Measurements from ENCODE around the gene ELFN1. TPM values are rescaled to one million over a fixed set of nuclear protein-coding genes. Genes with fewer than 3 reads are reported as not detected.

ELFN1 gene
- total RNA-seq, 1 donor from 2014 or later: under 0.01 TPM

DNA sequence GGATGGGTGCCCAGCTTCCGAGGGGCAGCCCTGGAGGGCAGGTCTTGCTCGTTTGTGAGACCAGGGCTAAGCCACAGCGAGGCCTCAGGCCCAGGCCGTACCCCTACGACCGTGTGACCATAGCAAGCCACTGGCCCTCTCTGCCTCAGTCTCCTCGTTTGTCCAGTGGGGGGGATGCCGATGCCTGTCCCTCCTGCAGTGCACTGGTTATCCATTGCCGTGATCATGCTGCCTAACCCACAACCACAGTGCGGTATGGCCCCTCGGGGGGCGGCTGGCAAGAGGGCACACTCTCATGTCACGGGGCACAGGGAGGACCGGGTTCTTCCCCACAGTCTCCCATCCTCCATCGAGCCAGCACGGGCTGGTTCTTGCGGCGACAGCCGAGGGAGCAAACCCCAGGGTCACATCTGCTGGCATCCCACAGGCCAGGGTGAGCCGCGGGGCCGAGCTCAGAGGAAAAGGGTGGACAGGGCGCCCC, 80.5 kb downstream of the ELFN1 start:
- no peak for DNase-seq (ENCODE audit: low read depth)
- FAIRE-seq: no peak
- Histone ChIP-seq H3K27me3 (ENCODE audit: control insufficient read depth, insufficient read depth, low read length) (no peaks in the 10 kb centered on the region), H3K4me3 (ENCODE audit: low read depth, low read length) (no peak overlapping the region), H3K36me3 (ENCODE audit: control insufficient read depth, insufficient read depth, low read length) (no peaks in the 10 kb centered on the region)
- TF ChIP-seq, protein P1, sequence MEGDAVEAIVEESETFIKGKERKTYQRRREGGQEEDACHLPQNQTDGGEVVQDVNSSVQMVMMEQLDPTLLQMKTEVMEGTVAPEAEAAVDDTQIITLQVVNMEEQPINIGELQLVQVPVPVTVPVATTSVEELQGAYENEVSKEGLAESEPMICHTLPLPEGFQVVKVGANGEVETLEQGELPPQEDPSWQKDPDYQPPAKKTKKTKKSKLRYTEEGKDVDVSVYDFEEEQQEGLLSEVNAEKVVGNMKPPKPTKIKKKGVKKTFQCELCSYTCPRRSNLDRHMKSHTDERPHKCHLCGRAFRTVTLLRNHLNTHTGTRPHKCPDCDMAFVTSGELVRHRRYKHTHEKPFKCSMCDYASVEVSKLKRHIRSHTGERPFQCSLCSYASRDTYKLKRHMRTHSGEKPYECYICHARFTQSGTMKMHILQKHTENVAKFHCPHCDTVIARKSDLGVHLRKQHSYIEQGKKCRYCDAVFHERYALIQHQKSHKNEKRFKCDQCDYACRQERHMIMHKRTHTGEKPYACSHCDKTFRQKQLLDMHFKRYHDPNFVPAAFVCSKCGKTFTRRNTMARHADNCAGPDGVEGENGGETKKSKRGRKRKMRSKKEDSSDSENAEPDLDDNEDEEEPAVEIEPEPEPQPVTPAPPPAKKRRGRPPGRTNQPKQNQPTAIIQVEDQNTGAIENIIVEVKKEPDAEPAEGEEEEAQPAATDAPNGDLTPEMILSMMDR (IDR thresholded peaks at IDR 0.05; ENCODE audit: insufficient read depth, low read length, severe bottlenecking): no peak

DNA sequence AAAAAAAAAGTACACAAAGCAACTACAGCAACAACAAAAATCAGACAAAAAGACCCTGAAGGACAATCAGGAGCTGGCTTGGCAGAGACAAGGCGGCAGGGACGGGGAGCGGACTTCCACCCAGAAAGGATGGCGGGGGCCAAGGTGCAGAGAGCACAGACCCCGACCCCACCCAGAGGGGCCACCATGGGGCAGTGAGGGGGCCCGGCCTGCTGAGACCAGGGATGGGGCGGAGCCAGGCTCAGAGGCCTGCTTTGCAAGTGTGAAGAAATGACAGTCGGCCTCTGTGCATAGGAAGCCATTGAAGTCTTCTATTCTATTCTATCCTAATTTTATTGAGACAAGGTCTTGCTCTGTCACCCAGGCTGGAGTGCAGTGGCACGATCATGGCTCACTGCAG, 82.0 kb downstream of the ELFN1 start:
- Histone ChIP-seq H3K27me3 (ENCODE audit: control insufficient read depth, insufficient read depth, low read length) (no peaks in the 10 kb centered on the region), H3K4me3 (ENCODE audit: low read depth, low read length) (no peak overlapping the region), H3K36me3 (ENCODE audit: control insufficient read depth, insufficient read depth, low read length) (no peaks in the 10 kb centered on the region)
- DNase-seq (ENCODE audit: low read depth) (no peak), FAIRE-seq (no peak)
- TF ChIP-seq, protein P1 (IDR thresholded peaks at IDR 0.05; ENCODE audit: insufficient read depth, low read length, severe bottlenecking): no peak

DNA sequence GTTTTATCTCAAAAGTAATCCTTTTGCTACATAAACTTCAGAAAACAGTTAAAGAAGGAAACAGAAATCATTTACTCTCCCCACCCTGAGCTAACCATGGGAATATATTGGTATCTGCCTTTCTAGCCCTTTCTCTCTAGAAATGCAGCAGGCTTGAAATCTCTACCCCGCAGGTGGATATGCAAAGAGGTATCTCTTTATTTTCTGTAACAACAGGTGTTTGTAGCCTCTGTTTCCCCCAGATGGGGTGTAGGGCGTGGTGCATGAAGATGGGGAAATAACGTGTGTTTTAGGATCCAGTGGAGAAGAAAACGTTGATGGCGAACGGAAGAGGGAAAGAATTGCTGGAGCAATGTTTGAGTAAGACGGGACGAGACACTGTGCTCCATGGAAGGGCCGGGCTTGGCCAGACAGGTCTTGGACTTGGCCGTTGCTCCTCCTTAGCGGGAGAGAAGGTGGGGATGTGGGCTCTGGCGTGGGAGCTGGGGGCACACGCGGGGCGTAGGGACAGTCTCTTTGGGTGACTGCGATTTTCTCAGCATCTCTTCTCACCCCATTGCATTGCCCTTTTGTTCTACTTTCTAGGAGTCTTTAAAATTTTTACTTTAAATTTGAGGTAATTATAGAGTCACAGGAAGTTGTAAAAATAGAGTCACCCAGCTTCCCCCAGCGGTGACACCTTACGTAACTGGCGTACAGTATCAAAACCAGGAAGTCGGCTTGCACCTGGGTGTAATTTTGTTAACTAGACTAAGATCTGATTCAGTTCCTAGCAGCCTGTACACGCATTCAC, 82.9 kb downstream of the ELFN1 start:
- TF ChIP-seq, protein P1 (IDR thresholded peaks at IDR 0.05; ENCODE audit: insufficient read depth, low read length, severe bottlenecking): no peak
- H3K27me3 ChIP-seq (ENCODE audit: control insufficient read depth, insufficient read depth, low read length): no peaks in the 10 kb centered on the region
- no peaks in the 10 kb centered on the region for H3K36me3 ChIP-seq (ENCODE audit: control insufficient read depth, insufficient read depth, low read length)

DNA sequence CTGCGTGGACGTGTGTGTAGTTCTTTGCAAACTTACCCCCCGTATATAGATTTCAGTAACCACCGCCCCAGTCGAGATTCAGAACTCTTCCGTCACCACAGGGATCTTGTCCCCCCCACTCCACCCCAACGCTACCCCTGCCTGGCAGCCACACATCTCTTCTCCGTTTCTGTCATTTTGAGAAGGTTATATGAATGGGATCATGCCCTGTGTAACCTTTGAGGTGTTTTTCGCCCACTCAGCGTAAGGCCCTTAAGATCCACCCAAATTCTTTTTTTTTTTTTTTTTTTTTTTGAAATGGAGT, 83.4 kb downstream of the ELFN1 start:
- DNase-seq (ENCODE audit: low read depth) (no peak), FAIRE-seq (no peak)
- H3K36me3 ChIP-seq (ENCODE audit: control insufficient read depth, insufficient read depth, low read length): no peaks in the 10 kb centered on the region
- no peak overlapping the region for H3K4me3 ChIP-seq (ENCODE audit: low read depth, low read length)
- TF ChIP-seq, protein P1 (IDR thresholded peaks at IDR 0.05; ENCODE audit: insufficient read depth, low read length, severe bottlenecking): no peak
- H3K27me3 ChIP-seq (ENCODE audit: control insufficient read depth, insufficient read depth, low read length): no peaks in the 10 kb centered on the region

More for the DNA sequence above, 82.9 kb downstream of the ELFN1 start:
- no peak for DNase-seq (ENCODE audit: low read depth)
- no peak overlapping the region for H3K4me3 ChIP-seq (ENCODE audit: low read depth, low read length)
- no peak for FAIRE-seq

DNA sequence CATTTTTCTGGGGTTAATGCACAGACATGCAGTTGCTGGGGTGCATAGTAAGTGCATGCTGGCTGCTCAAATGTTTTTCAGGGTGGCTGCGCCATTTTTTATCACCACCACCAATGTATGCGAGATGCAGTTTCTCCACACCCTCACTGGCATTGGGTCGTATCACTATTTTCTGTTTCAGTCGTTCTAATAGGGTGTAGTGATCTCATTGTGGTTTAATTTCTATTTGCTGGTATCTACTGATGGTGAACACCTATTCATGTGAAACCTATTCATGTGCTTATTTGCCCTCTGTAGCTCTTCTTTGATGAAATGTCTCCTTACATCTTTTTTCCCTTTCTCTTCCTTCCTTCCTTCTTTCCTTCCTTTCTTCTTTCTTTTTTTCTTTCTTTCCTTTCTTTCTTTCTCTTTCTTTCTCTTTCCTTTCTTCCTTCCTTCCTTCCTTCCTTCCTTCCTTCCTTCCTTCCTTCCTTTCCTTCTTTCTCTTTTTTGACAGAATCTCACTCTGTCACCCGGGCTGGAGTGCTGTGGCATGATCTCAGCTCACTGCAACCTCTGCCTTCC, 84.3 kb downstream of the ELFN1 start:
- Histone ChIP-seq H3K27me3 (ENCODE audit: control insufficient read depth, insufficient read depth, low read length) (no peaks in the 10 kb centered on the region), H3K4me3 (ENCODE audit: low read depth, low read length) (no peak overlapping the region), H3K36me3 (ENCODE audit: control insufficient read depth, insufficient read depth, low read length) (no peaks in the 10 kb centered on the region)
- TF ChIP-seq, protein P1 (IDR thresholded peaks at IDR 0.05; ENCODE audit: insufficient read depth, low read length, severe bottlenecking): no peak
- no peak for FAIRE-seq
- no peak for DNase-seq (ENCODE audit: low read depth)

Measured in bronchial epithelial cell (primary cell).